ENCODE results near the gene SAXO1. TPM values are rescaled to one million over a fixed set of nuclear protein-coding genes. Genes with fewer than 3 reads are reported as not detected.
"Not testable (repeated sequence)": the region's sequence is repeated elsewhere in the genome, so short reads cannot be mapped to it uniquely, and the experiment has no call there.

The SAXO1 gene
- total and polyA plus RNA-seq, 3 donors from 2014 or later: 25.8 to 103 (median 44.0) TPM

GRCh38 chr9:19023078-19023477, 9.9 kb downstream of the SAXO1 start:
- Histone ChIP-seq H3K27ac (no peak overlapping the region), H3K4me1 (no peaks in the 10 kb centered on the region), H3K4me3 (no peak overlapping the region), H3K9me3 (no peaks in the 10 kb centered on the region), H3K36me3 (ENCODE audit: low read depth, missing control alignments) (no peaks in the 10 kb centered on the region), H3K27me3 (no peaks in the 10 kb centered on the region)
- 77 to 80% methylated on average over 5 of the region's 5 CpGs for WGBS, 2 donors
- DNase-seq: no peak
- intact Hi-C loops (cut with DNase I; ENCODE audit: low total_unique reads): no loop called here
- TF ChIP-seq CTCF (IDR thresholded peaks at IDR 0.05) (no peak), POLR2A (IDR thresholded peaks at IDR 0.05) (no peak)

- Histone ChIP-seq H3K9me3 (no peaks in the 10 kb centered on the region), H3K36me3 (ENCODE audit: low read depth, missing control alignments) (no peaks in the 10 kb centered on the region), H3K27me3 (no peaks in the 10 kb centered on the region), H3K4me1 (no peaks in the 10 kb centered on the region), H3K4me3 (no peak overlapping the region), H3K27ac (no peak overlapping the region)
- no peak for TF ChIP-seq POLR2A (IDR thresholded peaks at IDR 0.05)
- intact Hi-C loops (cut with DNase I; ENCODE audit: low total_unique reads): no loop called here
- WGBS, 2 donors: 79 to 84% methylated on average over 2 of the region's 2 CpGs
- DNase-seq: no peak
Measured at GRCh38 chr9:19022206-19022605, 10.8 kb downstream of the SAXO1 start.

GRCh38 chr9:19021649-19022048, 11.4 kb downstream of the SAXO1 start:
- peak; percentile 25 for DNase-seq
- H3K27me3 ChIP-seq; intact Hi-C loops (cut with DNase I; ENCODE audit: low total_unique reads); H3K9me3 ChIP-seq; H3K4me3 ChIP-seq; H3K27ac ChIP-seq; H3K36me3 ChIP-seq (ENCODE audit: low read depth, missing control alignments); H3K4me1 ChIP-seq: not testable (repeated sequence)
- 78 to 85% methylated on average over 2 of the region's 2 CpGs for WGBS, 2 donors

- TF ChIP-seq POLR2A (IDR thresholded peaks at IDR 0.05) (no peak), CTCF (IDR thresholded peaks at IDR 0.05) (no peak)
- 76 to 88% methylated on average over 3 of the region's 3 CpGs for WGBS, 2 donors
Measured at GRCh38 chr9:19020886-19021455, 12.0 kb downstream of the SAXO1 start.

GRCh38 chr9:19018201-19018600, 14.8 kb downstream of the SAXO1 start:
- DNase-seq: no peak
- Histone ChIP-seq H3K27ac (no peak overlapping the region), H3K4me1 (no peaks in the 10 kb centered on the region), H3K4me3 (no peak overlapping the region), H3K36me3 (ENCODE audit: low read depth, missing control alignments) (no peaks in the 10 kb centered on the region), H3K9me3 (no peaks in the 10 kb centered on the region), H3K27me3 (no peaks in the 10 kb centered on the region)
- 65 to 74% methylated on average over 4 of the region's 4 CpGs for WGBS, 2 donors
- intact Hi-C loops (cut with DNase I; ENCODE audit: low total_unique reads): no loop called here
- no peak for TF ChIP-seq CTCF (IDR thresholded peaks at IDR 0.05)

More at GRCh38 chr9:19020886-19021455, 12.0 kb downstream of the SAXO1 start:
- Histone ChIP-seq H3K36me3 (ENCODE audit: low read depth, missing control alignments) (no peaks in the 10 kb centered on the region), H3K9me3 (no peaks in the 10 kb centered on the region), H3K27ac (no peak overlapping the region), H3K4me3 (no peak overlapping the region), H3K27me3 (no peaks in the 10 kb centered on the region), H3K4me1 (no peaks in the 10 kb centered on the region)
- DNase-seq: no peak
- intact Hi-C loops (cut with DNase I; ENCODE audit: low total_unique reads): no loop called here

GRCh38 chr9:19009391-19009965, 23.5 kb downstream of the SAXO1 start:
- intact Hi-C loops (cut with DNase I; ENCODE audit: low total_unique reads): no loop called here
- DNase-seq: no peak
- no peaks in the 10 kb centered on the region for H3K9me3 ChIP-seq
- H3K4me3 ChIP-seq: no peak overlapping the region
- WGBS, 2 donors: 72 to 80% methylated on average over 5 of the region's 5 CpGs
- no peaks in the 10 kb centered on the region for H3K27me3 ChIP-seq
- no peak overlapping the region for H3K27ac ChIP-seq
- no peaks in the 10 kb centered on the region for H3K36me3 ChIP-seq (ENCODE audit: low read depth, missing control alignments)
- H3K4me1 ChIP-seq: no peaks in the 10 kb centered on the region
- TF ChIP-seq POLR2A (IDR thresholded peaks at IDR 0.05) (no peak), CTCF (IDR thresholded peaks at IDR 0.05) (no peak)

All from testis (tissue), 3 donors.